Medulla oblongata (tissue), 1 donor: ENCODE data around the gene NEUROG1.

ENCODE experiments used
- DNase-seq: peaks from one replicate; pipeline ENCODE4 v3.0.0-alpha.2; 2015; ENCODE audit errors: extremely low spot score

NEUROG1 gene

DNA sequence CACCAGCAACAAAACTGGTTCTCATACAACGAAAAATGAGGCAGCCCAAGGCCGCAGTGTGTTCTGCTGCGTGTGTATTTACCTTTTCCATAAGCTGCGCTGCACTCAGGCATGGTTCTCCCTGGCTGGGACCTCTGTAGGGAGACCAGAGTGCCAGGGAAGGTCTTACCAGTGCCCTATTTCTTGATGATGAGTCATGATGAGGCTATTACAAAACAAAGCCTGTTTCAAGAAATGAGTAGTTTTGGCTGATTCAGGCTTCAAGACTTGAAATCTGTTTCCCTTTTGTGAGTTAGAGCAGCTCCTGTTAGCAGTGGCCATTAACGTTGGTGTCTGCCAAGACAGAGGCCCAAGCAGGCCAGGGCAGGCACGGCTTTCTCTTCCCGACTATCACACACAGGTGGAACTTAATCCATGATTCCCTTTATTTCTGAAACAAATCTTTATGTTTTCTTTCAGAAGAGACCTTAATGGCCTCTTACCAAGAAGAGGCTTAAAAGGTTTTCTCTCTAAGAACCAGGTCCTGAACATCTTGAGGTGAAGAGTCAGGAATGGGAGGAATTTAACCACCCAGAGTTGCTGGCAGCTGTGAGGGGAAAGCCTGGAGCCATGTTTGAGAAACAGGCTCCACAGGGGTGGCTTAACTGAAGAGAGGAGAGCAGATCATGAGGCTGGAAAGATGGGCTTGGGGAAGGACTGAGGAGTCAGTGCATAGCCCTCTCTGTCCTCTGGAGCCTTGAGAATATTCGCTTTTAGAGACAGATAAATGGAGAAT, 42.2 kb downstream of the NEUROG1 start:
- peak; percentile 40 for DNase-seq

DNA sequence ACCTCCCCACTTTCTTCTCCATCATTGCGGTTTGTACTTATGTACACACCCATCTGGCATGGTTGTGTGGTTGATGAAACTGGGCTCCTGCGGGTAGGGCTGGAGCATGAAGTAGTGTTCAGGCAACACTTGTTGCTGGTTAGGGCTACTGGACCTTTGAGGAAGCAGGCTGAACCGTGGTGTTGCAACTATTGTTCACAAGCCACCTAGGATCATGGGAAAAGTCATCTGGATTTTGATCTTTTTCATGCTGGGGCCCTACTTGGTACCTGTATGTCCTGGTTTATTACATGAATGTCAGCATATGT, 43.5 kb downstream of the NEUROG1 start:
- DNase-seq = no peak

DNA sequence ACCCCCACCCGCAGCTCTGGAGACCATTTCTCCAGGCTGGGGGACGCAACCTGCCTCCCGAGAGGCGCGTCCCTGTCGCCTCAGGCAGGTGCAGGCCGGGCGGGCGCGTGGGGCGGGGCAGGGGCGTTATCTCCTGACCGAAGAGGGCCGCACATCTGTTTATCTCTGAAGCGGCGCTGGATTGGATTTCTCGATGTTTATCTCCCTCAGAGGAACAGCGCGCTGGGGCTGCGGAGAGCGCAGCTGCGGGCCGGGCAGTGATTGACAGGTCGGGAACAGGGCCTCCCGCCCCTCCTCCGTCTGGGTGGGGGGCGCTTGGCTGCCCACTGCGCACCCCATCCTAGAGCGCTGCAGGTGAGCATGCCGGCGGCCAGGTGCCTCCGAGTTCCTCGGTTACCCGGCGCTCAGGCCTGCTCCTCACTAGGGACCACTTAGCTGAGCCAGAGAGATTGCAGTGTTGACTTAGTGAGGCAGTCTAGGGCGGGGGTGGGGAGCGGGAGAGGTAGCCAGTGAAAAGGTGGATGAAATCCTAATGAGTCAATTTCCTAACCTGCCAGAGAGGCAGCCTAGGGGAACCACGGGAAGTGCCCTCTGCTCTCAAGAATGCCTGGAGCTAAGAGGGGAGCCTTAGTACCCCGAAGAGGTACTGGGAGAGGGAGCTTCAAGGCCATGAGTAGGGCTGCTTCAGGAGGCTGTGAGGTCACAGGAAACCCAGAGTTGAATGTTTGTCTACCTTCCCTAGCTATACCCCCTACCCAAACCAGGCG, 44.0 kb downstream of the NEUROG1 start:
- DNase-seq = no peak

DNA sequence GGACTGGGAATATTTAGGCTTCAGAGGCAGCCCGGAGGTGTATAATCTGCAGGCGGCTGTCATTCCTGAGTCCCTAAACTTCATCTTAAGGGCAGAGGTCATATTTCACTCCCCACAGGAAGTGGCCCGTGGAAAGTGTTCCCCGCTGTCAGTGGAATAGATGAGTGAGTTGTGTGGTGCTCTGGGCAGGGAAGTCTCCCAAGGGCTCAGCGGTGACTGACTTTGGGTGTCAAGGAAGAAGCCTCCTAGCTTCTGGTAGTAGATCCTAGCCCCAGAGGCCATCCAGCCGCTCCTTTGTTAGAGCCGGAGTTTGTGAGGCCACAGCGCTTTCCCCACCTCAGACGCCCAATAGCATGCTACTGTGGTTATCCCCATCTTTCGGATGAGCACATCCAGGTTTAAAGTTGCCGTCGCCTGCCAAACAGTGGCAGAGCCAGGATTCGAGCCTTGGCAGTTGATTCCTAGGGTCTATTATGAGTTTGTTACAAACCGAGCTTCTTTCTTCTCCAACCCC, 44.7 kb downstream of the NEUROG1 start:
- no peak for DNase-seq

DNA sequence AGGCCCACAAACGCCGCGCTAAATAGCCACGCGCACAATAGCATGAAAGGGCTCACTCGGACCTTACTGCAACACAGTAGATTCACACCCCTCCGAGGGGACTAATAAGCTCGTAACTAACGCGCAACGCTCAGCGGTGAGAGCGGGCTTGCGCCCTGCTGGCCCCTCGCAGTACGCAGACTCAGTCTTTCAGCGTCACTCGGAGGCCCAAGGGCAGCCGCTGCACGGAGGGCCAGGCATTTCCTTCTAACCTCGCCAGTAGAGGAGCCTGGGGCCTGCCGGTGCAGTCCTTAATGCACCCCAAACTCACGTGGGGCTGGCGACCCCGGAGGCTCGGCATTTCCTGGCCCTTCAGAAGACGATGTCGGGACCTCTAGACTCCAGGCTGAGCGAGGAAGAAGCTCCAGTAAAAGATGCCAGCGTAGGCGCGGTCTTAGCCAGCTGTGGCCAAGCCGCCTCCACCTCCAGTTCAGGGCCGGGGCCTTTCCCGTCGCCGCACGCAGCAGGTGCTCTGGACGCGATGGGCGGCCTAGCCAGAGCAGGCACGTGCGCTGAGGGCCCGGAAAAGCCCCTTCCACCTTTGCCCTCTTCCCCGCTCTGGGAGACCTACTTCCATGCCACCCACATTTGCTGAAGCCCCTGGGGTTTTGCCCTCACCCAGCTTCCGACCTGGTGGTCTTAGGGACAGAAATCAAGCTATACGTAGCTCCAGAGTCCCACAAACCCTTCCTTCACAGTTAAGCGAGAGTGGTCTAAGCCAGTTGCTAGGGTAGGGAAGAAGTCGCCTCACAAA, 45.3 kb downstream of the NEUROG1 start:
- no peak for DNase-seq

DNA sequence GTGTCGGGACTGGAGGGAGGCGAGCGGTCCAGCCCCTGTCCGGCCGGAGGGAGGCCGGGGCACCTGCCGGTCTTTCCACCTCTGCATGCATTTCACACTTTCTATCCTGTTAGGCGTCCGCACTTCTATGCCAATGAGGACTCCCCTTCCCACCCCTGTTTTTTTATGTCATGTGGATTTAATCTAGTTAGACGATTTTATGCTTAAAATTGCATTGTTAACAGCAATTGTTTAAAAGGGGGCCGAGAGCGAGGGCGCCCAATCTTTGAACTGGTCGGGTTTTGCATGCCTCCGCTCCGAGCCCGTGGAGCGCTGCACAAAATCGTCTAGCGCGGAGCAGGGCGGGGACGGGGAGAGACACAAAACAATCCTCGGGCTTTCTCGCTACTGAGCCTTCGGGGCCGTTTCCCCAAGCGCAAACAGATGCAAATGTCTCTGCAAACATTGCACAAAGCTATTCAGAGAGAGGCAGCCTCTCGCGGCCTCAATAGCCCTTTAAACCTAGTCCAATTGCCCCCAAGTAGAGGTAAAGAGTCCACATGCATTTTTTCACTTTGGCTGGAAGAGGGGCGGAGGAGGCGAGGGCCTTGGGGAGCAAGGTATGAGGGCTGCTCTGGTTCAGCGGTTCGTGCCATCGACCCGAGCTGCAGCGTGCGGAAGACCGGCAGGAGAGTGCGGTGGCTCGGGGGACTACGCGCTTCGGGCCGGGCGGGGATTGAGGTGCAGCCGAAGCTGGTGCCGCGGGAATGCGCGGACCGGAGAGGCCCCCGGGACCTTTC, 46.1 kb downstream of the NEUROG1 start:
- no peak for DNase-seq

DNA sequence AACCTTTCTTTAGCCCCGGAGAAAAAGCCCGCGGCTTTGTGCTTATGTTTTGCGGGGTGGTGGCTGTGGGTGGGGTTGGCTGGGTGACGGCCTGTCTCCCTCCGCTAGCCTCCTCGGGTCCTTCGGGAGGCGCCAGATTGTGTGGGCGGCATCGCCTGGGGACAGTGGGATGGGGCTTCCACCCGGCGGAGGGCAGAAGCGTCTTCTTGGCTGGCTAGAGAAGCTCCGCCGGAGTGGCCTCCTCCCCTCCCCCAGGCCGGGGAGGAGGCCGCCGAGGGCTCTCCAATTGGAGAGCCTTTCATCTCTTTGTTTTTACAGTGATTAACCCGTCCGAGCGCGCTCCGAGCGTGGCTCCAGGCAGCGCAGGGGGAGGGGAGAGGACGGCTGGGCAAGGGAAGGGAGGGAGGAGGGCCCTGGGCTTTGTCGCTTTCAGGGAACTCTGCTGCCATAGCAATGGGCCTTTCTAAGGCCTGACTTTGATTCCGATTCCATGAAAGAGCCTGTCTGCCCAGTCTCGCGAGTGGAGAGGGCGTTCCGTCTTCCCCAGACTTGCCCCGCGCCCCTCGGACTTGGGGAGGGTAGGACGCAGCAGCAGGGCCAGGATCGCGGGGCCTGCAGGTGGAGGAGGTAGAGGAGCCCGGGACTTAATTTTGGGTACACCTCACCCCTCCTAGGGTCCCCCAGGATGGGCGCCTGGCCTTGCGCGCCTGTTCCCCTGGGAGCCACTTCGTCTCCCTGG, 46.9 kb downstream of the NEUROG1 start:
- peak; percentile 51 for DNase-seq

DNA sequence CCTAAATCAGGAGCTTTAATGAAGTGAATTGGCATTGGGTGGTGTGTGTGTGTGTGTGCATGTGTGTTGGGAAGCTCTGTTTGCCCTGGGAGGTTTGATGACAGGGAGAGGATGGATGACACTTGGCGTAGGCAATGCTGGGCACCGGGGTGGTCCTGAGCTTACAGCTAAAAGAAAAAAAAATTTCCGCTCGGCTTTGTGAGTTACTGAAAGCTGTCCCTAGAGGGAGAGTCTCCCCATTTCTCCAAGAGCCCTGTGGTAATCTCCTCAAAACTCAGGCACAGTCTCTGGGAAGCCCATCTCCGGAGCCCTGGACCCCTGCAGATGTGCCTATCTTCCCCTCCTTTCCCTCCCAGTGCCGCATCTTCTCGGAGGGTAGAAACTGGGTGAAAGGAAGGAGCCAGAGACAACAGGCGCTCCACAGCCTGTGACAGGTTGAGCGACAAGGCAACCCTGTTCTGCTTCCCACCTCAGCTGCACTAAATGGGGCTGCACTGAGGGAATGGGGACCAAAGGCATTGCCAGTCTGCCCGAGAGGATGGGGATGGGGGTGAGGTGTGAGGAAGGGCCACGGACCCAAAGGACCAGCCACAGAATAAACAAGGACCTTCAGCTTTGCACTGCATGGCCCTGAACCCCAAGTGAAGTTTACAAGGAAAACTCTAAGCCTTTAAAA, 47.8 kb downstream of the NEUROG1 start:
- DNase-seq = no peak

DNA sequence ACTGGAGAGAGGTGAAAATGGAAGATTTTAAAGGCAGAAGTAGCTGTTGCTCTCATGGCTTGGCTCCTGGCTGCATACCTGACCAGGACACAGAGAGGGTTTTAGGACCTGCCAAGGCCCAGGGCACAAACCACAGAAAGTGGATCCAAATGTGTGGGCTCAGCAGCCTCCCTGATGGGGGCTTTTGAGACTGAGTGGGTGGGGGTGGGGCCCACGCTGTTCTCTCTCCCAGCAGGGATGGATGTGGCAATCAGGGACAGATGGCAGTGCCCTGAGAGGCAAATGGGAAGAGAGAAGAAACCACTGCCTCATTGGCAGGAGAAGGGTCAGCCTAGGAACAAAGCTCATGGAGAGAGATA, 48.7 kb downstream of the NEUROG1 start:
- no peak for DNase-seq

DNA sequence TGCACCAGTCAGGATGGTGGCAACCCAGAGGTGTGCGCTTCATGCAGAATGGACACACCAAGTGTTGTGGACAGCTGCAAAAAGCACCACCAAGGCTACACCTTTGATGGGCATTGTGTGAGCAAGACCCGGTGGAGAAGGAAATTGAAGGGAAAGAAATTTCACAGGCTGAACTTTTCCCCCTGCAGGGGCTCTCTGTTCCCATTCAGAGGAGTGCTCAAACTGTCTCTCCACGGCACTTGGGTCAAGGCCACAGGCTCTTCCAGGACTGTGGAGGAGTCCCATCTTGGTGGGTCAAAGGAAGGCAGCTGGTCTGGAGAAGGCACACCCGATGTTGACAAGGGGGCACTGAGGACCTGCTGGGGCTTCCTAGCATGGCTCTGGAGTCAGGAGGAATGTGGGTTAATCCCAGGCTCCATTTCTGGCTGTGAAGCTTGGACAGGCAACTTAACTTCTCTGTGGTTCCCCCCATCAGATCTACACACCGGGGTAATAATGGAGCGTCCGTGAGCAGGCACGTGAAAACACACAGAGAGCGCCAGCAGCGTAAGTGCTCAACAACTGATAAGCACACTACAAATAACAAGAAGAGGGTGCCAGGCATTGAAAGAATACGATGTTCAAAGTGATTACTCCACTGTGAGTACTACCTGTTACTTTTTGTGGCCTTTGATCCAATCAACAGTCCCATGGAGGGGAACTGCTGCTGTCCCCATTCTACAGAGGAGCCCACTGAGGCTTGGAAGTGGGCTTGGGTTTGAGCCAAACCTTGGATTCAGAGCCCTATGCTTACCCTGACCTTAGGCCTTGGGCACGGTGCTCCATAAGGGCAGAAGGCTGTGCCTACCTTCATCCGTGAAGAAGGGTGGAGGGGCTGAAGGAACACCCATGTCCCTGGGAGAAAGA, 49.4 kb downstream of the NEUROG1 start:
- no peak for DNase-seq

DNA sequence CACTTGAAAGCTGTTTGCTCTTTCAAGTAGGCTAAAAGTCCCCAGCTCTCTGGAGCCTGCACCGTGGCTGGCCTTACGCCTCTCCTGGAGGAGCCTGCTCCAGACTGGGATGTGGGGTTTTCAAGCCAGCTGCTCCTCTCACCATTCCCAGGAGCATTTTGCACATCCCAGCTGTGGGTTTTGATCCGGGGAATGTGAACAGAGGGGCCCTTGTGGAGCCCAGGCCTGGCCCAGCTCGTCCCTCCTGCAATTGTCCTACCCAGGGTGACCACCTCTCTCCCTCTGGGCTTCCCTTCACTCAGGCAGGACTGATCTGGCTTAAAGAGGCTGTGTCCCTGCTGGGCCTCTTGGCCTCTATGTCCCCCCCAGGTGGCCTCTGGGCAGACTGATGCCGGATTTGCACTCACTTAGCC, 51.1 kb downstream of the NEUROG1 start:
- DNase-seq = no peak
